GM18519 (cell line): ENCODE results near the gene RD3L.
A peak's percentile ranks its signal among the peaks of the same experiment; 100 is the strongest.
"Not testable (repeated sequence)": the region's sequence is repeated elsewhere in the genome, so short reads cannot be mapped to it uniquely, and the experiment has no call there.

ENCODE experiments used
- ATAC-seq: cut with Tn5 transposase; IDR thresholded peaks from one replicate; pipeline ENCODE4 v1.9.1; 2021; ENCODE audit warnings: mild to moderate bottlenecking, moderate library complexity; ENCODE audit not compliant: unreplicated experiment, low FRiP score

Gene RD3L

GRCh38 chr14:103928011-103928890, 14.1 kb downstream of the RD3L start, which contains the start of gene TDRD9:
TDRD9 (plus strand) TSS chr14:103928456; CDS start chr14:103928510, 54 bp downstream.
- no peak for ATAC-seq

GRCh38 chr14:103927566-103927965, 14.8 kb downstream of the RD3L start:
- no peak for ATAC-seq

- ATAC-seq = no peak
These were observed 17.0 kb downstream of the RD3L start for GRCh38 chr14:103925316-103925715.

GRCh38 chr14:103923863-103924262, 18.5 kb downstream of the RD3L start:
- ATAC-seq = no peak

GRCh38 chr14:103921855-103922200, 20.5 kb downstream of the RD3L start:
- ATAC-seq = not testable (repeated sequence)

- ATAC-seq = peak; percentile 90
These were observed 21.1 kb downstream of the RD3L start for GRCh38 chr14:103920981-103921854.

- ATAC-seq = no peak
These were observed 25.6 kb downstream of the RD3L start for GRCh38 chr14:103916636-103917262.

- no peak for ATAC-seq
These were observed 26.7 kb downstream of the RD3L start for GRCh38 chr14:103915616-103916015.

- ATAC-seq = no peak
These were observed 31.3 kb downstream of the RD3L start for GRCh38 chr14:103910984-103911383.

GRCh38 chr14:103910262-103910935, 31.9 kb downstream of the RD3L start:
- ATAC-seq = no peak

- no peak for ATAC-seq
These were observed 32.6 kb downstream of the RD3L start for GRCh38 chr14:103909531-103910261.

- no peak for ATAC-seq
These were observed 33.7 kb downstream of the RD3L start for GRCh38 chr14:103908580-103908979.

GRCh38 chr14:103905842-103906456, 36.4 kb downstream of the RD3L start:
- no peak for ATAC-seq

- no peak for ATAC-seq
These were observed 37.7 kb downstream of the RD3L start for GRCh38 chr14:103904493-103905107.

GRCh38 chr14:103899833-103900232, 42.5 kb downstream of the RD3L start:
- no peak for ATAC-seq

- ATAC-seq = no peak
These were observed 43.0 kb downstream of the RD3L start for GRCh38 chr14:103899316-103899715.

- no peak for ATAC-seq
These were observed 43.6 kb downstream of the RD3L start for GRCh38 chr14:103898711-103899110.

GRCh38 chr14:103898204-103898603, 44.1 kb downstream of the RD3L start:
- no peak for ATAC-seq
